SK-N-SH treated with all-trans-retinoic acid at 6 μM for 48 hours (cell line): Measurements from ENCODE around the gene KLHL29.

Experiments used
- ATAC-seq: fragments of 200-7000 bp; cut with Tn5 transposase; 3 replicates; pipeline ENCODE4 v1.9.1; 2020; ENCODE audit warnings: mild to moderate bottlenecking, moderate library complexity
- ARNTL ChIP-seq: fragments of 450-650 bp; formaldehyde crosslinking; IDR thresholded peaks from 2 replicates; pipeline ENCODE4 v1.5.0; 2020; ENCODE audit warnings: low read depth, mild to moderate bottlenecking, moderate library complexity, borderline replicate concordance
- BACH2 ChIP-seq: fragments of 250-450 bp; sonication (Bioruptor Pico); IDR thresholded peaks from 2 replicates; pipeline ENCODE4 v1.9.0; 2021; ENCODE audit warnings: mild to moderate bottlenecking, borderline replicate concordance
- CREB5 ChIP-seq: fragments of 250-450 bp; sonication (Bioruptor Pico); IDR thresholded peaks from 2 replicates; pipeline ENCODE4 v1.5.1; 2020; ENCODE audit warnings: low read depth, mild to moderate bottlenecking, moderate library complexity
- CSDC2 ChIP-seq: fragments of 250-450 bp; sonication (Bioruptor Pico); IDR thresholded peaks from 2 replicates; pipeline ENCODE4 v1.5.0; 2020; ENCODE audit warnings: mild to moderate bottlenecking, moderate library complexity
- CSRNP3 ChIP-seq: fragments of 250-450 bp; sonication (Bioruptor Pico); IDR thresholded peaks from 2 replicates; pipeline ENCODE4 v1.5.1; 2021; ENCODE audit warnings: mild to moderate bottlenecking, moderate library complexity
- ESRRG ChIP-seq: fragments of 250-450 bp; sonication (Bioruptor Pico); IDR thresholded peaks from 2 replicates; pipeline ENCODE4 v1.6.1; 2021; ENCODE audit warnings: mild to moderate bottlenecking
- GLIS3 ChIP-seq: fragments of 250-450 bp; sonication (Bioruptor Pico); IDR thresholded peaks from 2 replicates; pipeline ENCODE4 v1.5.0; 2020; ENCODE audit warnings: mild to moderate bottlenecking, moderate library complexity
- ISL1 ChIP-seq: fragments of 250-450 bp; sonication (Bioruptor Pico); IDR thresholded peaks from 2 replicates; pipeline ENCODE4 v2.1.2; 2022; ENCODE audit warnings: mild to moderate bottlenecking, moderate library complexity
- OSR1 ChIP-seq: fragments of 250-450 bp; sonication (Bioruptor Pico); IDR thresholded peaks from 2 replicates; pipeline ENCODE4 v1.8.0; 2022; ENCODE audit warnings: moderate library complexity, mild to moderate bottlenecking, inconsistent platforms
- PATZ1 ChIP-seq: fragments of 250-450 bp; sonication (Bioruptor Pico); IDR thresholded peaks from 2 replicates; pipeline ENCODE4 v1.8.0; 2020; ENCODE audit warnings: mild to moderate bottlenecking, moderate library complexity, borderline replicate concordance
- POU6F1 ChIP-seq: fragments of 250-450 bp; sonication (Bioruptor Pico); IDR thresholded peaks from 2 replicates; pipeline ENCODE4 v1.8.0; 2021; ENCODE audit warnings: low read depth, mild to moderate bottlenecking, moderate library complexity, borderline replicate concordance
- PPARA ChIP-seq: fragments of 250-450 bp; sonication (Bioruptor Pico); IDR thresholded peaks from 2 replicates; pipeline ENCODE4 v1.5.0; 2020; ENCODE audit warnings: mild to moderate bottlenecking, borderline replicate concordance
- RARB ChIP-seq: fragments of 250-450 bp; sonication (Bioruptor Pico); IDR thresholded peaks from 2 replicates; pipeline ENCODE4 v1.8.0; 2021; ENCODE audit warnings: mild to moderate bottlenecking, moderate library complexity
- SNAI2 ChIP-seq: fragments of 250-450 bp; sonication (Bioruptor Pico); IDR thresholded peaks from 2 replicates; pipeline ENCODE4 v1.5.0; 2020; ENCODE audit warnings: mild to moderate bottlenecking, moderate library complexity
- TCF4 ChIP-seq: fragments of 250-450 bp; sonication (Bioruptor Pico); IDR thresholded peaks from 2 replicates; pipeline ENCODE4 v1.8.0; 2021; ENCODE audit warnings: mild to moderate bottlenecking, moderate library complexity, borderline replicate concordance
- TOX ChIP-seq: fragments of 250-450 bp; sonication (Bioruptor Pico); IDR thresholded peaks from 2 replicates; pipeline ENCODE4 v1.8.0; 2021; ENCODE audit warnings: mild to moderate bottlenecking, moderate library complexity, borderline replicate concordance
- ZC3H10 ChIP-seq: fragments of 250-450 bp; sonication (Bioruptor Pico); IDR thresholded peaks from 2 replicates; pipeline ENCODE4 v1.5.1; 2021; ENCODE audit warnings: mild to moderate bottlenecking, moderate library complexity
- ZFP30 ChIP-seq: fragments of 450-650 bp; formaldehyde crosslinking; IDR thresholded peaks from 2 replicates; pipeline ENCODE4 v1.5.0; 2022; ENCODE audit warnings: mild to moderate bottlenecking, moderate library complexity
- ZNF565 ChIP-seq: fragments of 450-650 bp; formaldehyde crosslinking; conservative IDR thresholded peaks from 2 replicates; pipeline ENCODE4 v1.5.0; 2020; ENCODE audit warnings: low read depth, mild to moderate bottlenecking, moderate library complexity
- ZNF70 ChIP-seq: fragments of 450-650 bp; formaldehyde crosslinking; IDR thresholded peaks from 2 replicates; pipeline ENCODE4 v1.5.0; 2020; ENCODE audit warnings: mild to moderate bottlenecking, moderate library complexity
- ZNF8 ChIP-seq: fragments of 450-650 bp; formaldehyde crosslinking; IDR thresholded peaks from 2 replicates; pipeline ENCODE4 v1.5.0; 2020; ENCODE audit warnings: mild to moderate bottlenecking, moderate library complexity

Gene KLHL29

GRCh38 chr2:23434721-23435121 lies 49.7 kb downstream of the KLHL29 start:
- ATAC-seq, result no peak

GRCh38 chr2:23435250-23436035 lies 50.5 kb downstream of the KLHL29 start:
- TF ChIP-seq PPARA (no peak), TCF4 (CRISPR knock-in tag) (no peak)
- ATAC-seq, result no peak

More at GRCh38 chr2:23434721-23435121, 49.7 kb downstream of the KLHL29 start:
- TF ChIP-seq TOX (no peak), ISL1 (CRISPR knock-in tag) (no peak), RARB (CRISPR knock-in tag) (no peak), POU6F1 (CRISPR knock-in tag) (no peak), ZNF565 (CRISPR knock-in tag) (no peak)

- no peak for TF ChIP-seq PATZ1 (CRISPR knock-in tag)
- no peak for TF ChIP-seq CREB5 (CRISPR knock-in tag)
- TF ChIP-seq ZFP30, result no peak
- TF ChIP-seq OSR1, result no peak
- TF ChIP-seq SNAI2, result no peak
- TF ChIP-seq PPARA, result no peak
- TF ChIP-seq ZC3H10, result no peak
- no peak for TF ChIP-seq ESRRG
- TF ChIP-seq GLIS3 (CRISPR knock-in tag), result no peak
- no peak for TF ChIP-seq ISL1 (CRISPR knock-in tag)
- TF ChIP-seq POU6F1 (CRISPR knock-in tag), result no peak
- TF ChIP-seq TCF4 (CRISPR knock-in tag), result no peak
- TF ChIP-seq RARB (CRISPR knock-in tag), result no peak
- TF ChIP-seq CSRNP3 (CRISPR knock-in tag), result no peak
- no peak for TF ChIP-seq BACH2 (CRISPR knock-in tag)
- TF ChIP-seq ZNF70, result no peak
- TF ChIP-seq CSDC2 (CRISPR knock-in tag), result no peak
- no peak for ATAC-seq
Observed at GRCh38 chr2:23436346-23437098, 51.5 kb downstream of the KLHL29 start.

- ATAC-seq, result no peak
- TF ChIP-seq ESRRG (no peak), PPARA (no peak), GLIS3 (CRISPR knock-in tag) (no peak), POU6F1 (CRISPR knock-in tag) (no peak), ZNF8 (CRISPR knock-in tag) (no peak), CSRNP3 (CRISPR knock-in tag) (no peak), SNAI2 (no peak), ARNTL (CRISPR knock-in tag) (no peak), BACH2 (CRISPR knock-in tag) (no peak), ZC3H10 (no peak), OSR1 (no peak), ZNF70 (no peak), ZFP30 (no peak), CSDC2 (CRISPR knock-in tag) (no peak), ISL1 (CRISPR knock-in tag) (no peak), TCF4 (CRISPR knock-in tag) (no peak)
Observed at GRCh38 chr2:23441414-23441813, 56.4 kb downstream of the KLHL29 start.
